OCI-LY7 (cell line): ENCODE results near the gene MACF1.

Experiments
- EZH2phosphoT487 ChIP-seq: fragments of 200-600 bp; sonication (generic); IDR thresholded peaks from 2 replicates; pipeline ENCODE4 v1.6.1; 2018; ENCODE audit warnings: low read depth, borderline replicate concordance, mild to moderate bottlenecking, mixed run types, antibody characterized with exemption, low read length, moderate library complexity, mixed read lengths
- TF ChIP-seq, protein P1 (sequence below): fragments of 200-600 bp; sonication (generic); conservative IDR thresholded peaks from 2 replicates; pipeline ENCODE4 v1.5.1; 2014; ENCODE audit warnings: mild to moderate bottlenecking, antibody characterized with exemption, low read length, moderate library complexity, mixed read lengths

DNA sequence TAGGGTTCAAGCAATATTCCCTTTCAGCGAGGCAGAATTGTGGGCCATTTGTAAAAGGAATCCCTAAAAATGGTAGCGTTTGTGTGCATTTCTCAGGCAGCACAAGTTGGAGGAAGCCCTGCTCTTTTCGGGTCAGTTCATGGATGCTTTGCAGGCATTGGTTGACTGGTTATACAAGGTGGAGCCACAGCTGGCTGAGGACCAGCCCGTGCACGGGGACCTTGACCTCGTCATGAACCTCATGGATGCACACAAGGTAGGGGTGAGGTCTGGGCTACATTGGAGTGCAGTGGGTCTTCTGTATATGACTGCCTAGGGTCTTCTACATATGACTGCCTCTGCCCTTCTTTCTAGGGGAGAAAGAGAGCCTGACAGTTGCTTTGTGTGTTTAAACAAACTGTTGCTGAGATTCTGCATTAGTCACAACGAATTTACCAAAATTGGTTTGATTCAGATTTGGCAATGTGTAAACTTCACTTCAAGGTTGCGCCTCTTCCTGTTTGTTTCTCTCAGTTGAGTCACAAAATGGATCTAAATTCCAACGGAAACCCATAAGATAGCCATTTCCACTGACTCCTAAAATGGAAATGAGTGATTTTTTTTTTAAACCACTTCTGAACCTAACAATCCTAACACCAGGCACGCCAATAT lies 246.6 kb downstream of the MACF1 start:
- TF ChIP-seq, protein P1, sequence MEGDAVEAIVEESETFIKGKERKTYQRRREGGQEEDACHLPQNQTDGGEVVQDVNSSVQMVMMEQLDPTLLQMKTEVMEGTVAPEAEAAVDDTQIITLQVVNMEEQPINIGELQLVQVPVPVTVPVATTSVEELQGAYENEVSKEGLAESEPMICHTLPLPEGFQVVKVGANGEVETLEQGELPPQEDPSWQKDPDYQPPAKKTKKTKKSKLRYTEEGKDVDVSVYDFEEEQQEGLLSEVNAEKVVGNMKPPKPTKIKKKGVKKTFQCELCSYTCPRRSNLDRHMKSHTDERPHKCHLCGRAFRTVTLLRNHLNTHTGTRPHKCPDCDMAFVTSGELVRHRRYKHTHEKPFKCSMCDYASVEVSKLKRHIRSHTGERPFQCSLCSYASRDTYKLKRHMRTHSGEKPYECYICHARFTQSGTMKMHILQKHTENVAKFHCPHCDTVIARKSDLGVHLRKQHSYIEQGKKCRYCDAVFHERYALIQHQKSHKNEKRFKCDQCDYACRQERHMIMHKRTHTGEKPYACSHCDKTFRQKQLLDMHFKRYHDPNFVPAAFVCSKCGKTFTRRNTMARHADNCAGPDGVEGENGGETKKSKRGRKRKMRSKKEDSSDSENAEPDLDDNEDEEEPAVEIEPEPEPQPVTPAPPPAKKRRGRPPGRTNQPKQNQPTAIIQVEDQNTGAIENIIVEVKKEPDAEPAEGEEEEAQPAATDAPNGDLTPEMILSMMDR: no peak
- TF ChIP-seq EZH2phosphoT487: no peak
